T47D (cell line): Measurements from ENCODE around the gene CBLN1.

Experiments used
- DNase-seq, 2 experiments: peaks; one replicate each; pipeline versions ENCODE4 v3.0.0 to v3.0.0-alpha.2; 2011 to 2012; ENCODE audit warnings: low read depth in 1 of 2, low spot score in 1 of 2
- JUND ChIP-seq: IDR thresholded peaks from 2 replicates; pipeline ENCODE4 v1.6.1; 2012; ENCODE audit warnings: low read depth
- in situ Hi-C: cut with HindIII; loops from 2 replicates; pipeline ENCODE4 v1.10.0; 2016; ENCODE audit warnings: low sequenced_read_pairs, low pct_unique_long_range_greater_than_20kb

Gene CBLN1

DNA sequence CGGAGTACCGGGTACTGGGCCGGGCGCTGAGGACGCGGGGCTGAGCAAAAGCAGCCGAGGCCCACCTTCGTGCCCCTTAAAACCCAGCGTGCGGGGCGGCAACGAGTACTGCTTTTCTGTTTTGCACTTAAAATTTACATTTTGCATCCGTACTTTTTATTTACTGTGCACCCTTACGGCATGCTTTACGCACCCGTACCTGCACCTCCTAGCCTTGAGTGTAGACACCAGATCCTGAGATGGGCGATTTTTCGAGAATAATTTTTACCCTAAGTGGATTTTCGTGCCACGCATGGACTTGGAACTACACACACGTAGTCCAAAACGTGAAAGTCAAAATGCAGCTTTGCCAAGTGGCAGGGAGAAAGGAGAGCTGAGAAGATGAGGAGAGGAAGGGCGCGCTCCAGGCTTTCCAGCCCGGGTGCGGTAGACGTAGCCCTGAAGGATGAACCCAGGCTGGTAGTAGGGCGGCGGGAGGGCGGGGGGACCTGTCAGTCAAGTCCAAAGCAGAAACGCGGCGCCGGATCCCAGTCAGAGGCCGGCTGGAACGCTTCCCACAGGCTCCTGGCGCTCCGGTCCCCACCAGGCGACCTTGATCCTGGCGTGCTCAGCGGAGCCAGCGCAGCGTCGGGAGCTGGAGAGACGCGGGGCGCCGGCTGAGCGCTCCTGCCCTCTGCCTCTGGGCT, 1.2 kb upstream of the CBLN1 start:
- in situ Hi-C loops = no loop called here
- TF ChIP-seq JUND = no peak
- DNase-seq = peak in 1 of 2 experiments; percentile 4

DNA sequence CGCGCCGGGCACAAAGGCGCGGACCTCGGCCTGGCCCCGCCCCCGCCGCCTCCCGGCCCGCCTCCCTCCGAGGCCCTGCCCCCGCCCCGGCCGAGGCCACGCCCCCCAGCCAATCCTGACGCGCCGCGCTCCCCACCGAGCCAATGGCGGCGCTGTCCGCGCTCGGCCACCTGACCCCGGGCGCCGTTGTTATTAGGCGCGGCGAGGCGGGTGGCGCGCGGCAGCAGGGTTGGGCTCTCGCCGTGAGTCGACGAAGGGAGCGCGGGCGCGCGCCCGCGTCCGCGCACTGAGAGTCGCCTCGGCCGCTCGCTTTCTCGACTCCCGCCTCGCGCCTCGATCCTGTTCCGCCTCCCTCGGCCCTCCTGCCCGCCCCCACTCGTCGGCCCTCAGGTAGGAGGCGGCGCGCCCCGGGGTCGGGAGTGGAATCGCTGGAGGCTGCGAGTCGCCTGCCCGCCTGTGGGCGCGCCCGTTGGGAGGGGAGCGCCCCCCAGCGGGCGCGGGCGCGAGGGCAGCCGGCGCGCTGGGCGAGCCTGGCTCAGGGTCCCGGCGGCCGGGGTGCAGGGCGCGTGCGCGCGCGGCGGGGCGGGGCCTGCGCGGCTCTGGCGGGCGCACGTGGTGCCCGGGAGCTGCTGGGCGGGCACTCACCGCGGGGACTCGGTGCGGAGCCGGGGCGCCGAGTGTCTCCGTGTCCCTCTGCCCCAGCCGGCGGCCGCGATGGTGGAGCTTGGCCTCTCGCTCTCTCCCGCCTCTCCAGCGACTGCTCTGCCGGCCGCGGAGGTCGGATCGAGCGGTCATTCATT, 405 bp upstream of the CBLN1 start:
- peak; percentile 91 to 94 for DNase-seq
- no peak for TF ChIP-seq JUND
- in situ Hi-C loops = no loop called here

GRCh38 chr16:49280841-49281371, 732 bp downstream of the CBLN1 start:
- no peak for DNase-seq
- no peak for TF ChIP-seq JUND
- in situ Hi-C loops = no loop called here

DNA sequence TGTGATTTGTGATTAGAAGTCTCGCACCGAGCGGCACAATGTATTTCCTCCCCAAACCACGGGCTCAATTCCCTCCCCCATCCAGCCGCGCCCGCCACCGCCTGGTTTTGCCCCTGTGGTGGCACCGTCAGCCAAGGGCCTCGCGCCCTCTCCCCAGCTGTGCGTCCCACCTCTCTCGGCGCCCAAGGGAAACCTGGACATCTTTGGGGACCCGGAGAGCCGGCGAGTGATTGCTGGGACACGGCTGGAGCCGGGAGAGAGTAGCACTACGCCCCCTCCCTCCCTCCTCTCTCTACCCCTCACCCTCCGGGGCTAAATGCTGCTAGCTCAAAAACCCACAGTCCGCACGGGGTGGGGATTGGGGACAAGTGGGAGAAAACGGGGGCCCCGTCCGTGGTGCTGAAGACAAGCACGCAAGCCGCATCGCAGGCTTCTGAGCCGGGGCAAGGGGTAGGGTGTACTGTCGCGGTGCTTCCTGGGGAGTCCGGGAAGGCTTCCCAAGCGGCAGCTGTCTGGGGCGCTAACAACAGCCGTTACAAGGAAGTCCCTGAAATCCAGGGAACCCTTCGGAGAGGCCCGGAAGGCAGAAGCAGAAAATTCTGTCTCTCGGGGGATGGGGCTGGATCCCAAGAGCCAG, 1.4 kb downstream of the CBLN1 start:
- TF ChIP-seq JUND = no peak
- no peak for DNase-seq
- in situ Hi-C loops = no loop called here

GRCh38 chr16:49278944-49279725, 2.5 kb downstream of the CBLN1 start:
- no peak for DNase-seq
- in situ Hi-C loops = no loop called here
- no peak for TF ChIP-seq JUND

DNA sequence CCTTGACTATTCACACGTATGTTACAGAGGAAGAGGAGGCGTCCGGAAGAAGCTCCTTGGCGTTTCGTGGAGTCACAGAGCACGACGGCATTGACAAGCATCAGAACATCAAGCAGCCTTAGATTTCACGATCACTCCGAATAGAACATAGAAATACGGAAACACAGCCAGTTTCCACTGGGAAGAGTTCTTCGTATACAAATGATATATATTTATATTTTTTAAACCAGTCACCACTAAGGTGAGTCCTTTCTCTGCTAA, 3.1 kb downstream of the CBLN1 start:
- no peak for TF ChIP-seq JUND
- DNase-seq = no peak
- in situ Hi-C loops = no loop called here

DNA sequence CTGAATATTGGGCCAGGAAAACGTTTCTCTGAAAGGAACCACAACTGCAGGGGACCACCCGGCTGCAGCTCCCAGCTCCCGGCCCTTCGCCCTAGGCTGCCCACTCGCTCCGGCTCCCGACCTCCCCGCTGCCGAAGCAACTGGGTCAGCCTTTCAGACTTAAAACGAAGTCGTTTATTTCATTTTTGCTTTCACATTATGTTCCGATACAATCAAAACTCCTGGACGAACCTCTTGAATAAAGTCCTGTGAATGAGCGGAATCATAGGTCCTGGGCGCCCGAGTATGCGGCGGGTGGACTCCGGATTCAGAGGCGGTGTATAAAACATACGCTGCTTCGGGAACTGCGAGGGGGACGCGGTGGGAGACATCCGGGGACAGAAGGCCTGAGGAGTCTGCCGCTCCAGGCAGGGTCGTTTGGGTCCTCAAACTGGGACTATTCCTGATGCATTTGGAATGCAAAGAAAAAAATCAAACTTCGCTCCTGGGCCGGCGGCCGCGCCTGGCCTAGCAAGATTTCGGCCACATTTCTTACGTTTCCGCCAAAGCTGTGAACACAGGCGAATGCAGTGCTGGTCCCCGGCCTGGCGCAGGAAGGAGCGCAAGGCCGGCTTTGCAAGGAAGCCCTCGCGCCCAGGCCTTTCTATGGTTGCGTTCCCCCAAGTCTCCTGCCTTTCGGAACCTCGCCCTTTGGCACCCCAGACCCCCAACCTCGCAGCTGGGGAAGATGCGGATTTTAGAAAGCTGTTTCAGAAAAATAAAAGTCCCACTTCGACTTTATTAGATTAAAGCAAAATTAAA, 3.7 kb downstream of the CBLN1 start:
- in situ Hi-C loops = no loop called here
- no peak for DNase-seq
- TF ChIP-seq JUND = no peak

- no peak for DNase-seq
- TF ChIP-seq JUND = no peak
- in situ Hi-C loops = no loop called here
These were observed 4.3 kb downstream of the CBLN1 start for GRCh38 chr16:49277386-49277742.

DNA sequence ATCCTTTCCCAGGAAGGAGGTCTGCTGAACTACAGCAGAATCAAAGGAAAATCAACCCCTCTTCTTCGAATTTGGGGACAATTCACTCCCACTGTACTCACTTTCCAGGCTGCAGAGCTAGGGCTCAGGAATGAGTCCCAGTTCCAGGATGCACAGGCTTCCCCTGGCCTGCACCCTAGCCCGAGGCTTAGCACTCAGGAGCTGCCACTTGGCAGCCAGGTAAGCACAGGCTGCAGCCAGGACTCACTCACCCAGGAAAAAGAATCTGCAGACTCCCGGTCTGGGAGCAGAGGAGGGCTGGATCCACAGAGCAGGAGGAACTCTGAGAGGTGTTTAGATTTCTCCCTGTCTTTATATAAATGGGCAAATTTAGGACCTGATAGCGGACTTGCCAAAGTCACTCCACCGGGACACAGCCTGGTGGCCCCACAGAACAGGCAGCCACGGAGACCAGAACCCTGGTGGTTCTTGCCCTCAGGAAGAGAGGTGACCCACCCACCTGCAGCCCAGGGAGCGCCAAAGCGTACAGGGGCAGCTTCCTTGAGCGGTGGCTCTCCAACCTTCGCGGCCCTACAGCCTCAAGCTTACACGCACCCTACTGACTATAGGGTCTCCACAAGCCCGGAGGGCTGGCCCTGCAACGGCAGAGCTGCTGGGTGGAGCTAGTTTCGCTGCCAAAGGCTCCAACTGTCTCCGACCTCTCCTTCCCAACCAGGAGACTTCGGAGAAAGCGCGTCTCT, 4.8 kb downstream of the CBLN1 start:
- in situ Hi-C loops = no loop called here
- no peak for DNase-seq
- TF ChIP-seq JUND = no peak

DNA sequence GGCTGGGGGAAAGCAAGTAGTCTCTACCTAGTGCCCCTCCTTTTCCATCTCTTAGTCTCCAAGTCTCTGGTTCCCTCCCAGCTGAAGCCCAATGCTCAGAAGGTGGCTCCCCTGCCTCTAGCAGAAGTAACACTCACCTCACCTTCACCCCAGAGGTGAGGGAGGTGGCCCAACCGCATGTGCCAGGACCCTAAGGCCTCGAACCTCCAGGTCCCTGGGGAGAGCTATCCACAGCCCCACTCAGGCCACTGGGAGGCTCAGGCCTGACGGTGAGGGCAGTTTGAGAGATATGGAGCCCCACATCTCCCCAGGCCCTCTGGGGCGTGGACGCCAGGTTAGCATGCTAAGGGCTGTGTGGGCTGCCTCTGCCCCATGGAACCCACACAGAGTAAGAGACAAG, 5.8 kb downstream of the CBLN1 start:
- TF ChIP-seq JUND = no peak
- in situ Hi-C loops = no loop called here
- DNase-seq = no peak

- no peak for TF ChIP-seq JUND
- in situ Hi-C loops = no loop called here
- no peak for DNase-seq
These were observed 6.4 kb downstream of the CBLN1 start for GRCh38 chr16:49275050-49275730.
